Ectodermal cell (in vitro differentiated cells): ENCODE data around the gene PFKM.

ENCODE experiments used
- H3K27ac ChIP-seq: 2 replicates; pipeline ENCODE4 v1.7.0; 2013; ENCODE audit warnings: mild to moderate bottlenecking, low read depth, low read length; ENCODE audit not compliant: insufficient read depth, poor library complexity, severe bottlenecking
- H3K27me3 ChIP-seq: 2 replicates; pipeline ENCODE4 v1.7.0; 2013; ENCODE audit warnings: mild to moderate bottlenecking, low read length; ENCODE audit not compliant: insufficient read depth, control insufficient read depth, poor library complexity, severe bottlenecking
- H3K36me3 ChIP-seq: one replicate; pipeline ENCODE4 v1.7.0; 2013; ENCODE audit warnings: low read length; ENCODE audit not compliant: control insufficient read depth, insufficient read depth
- H3K4me1 ChIP-seq: one replicate; pipeline ENCODE4 v1.7.0; 2013; ENCODE audit warnings: low read length; ENCODE audit not compliant: control insufficient read depth, insufficient read depth
- H3K4me3 ChIP-seq: 2 replicates; pipeline ENCODE4 v1.7.0; 2013; ENCODE audit warnings: low read depth, low read length, control low read depth; ENCODE audit not compliant: insufficient read depth
- H3K9me3 ChIP-seq: 2 replicates; pipeline ENCODE4 v1.7.0; 2013; ENCODE audit warnings: mild to moderate bottlenecking, low read length, moderate library complexity; ENCODE audit not compliant: control insufficient read depth
- WGBS, 2 experiments: methylation state at CpG; one replicate each; pipeline ENCODE4 v1.1.7; 2013; ENCODE audit warnings: missing lambda C conversion rate in 2 of 2; 5-methylcytosine and 5-hydroxymethylcytosine counted together

The PFKM gene

DNA sequence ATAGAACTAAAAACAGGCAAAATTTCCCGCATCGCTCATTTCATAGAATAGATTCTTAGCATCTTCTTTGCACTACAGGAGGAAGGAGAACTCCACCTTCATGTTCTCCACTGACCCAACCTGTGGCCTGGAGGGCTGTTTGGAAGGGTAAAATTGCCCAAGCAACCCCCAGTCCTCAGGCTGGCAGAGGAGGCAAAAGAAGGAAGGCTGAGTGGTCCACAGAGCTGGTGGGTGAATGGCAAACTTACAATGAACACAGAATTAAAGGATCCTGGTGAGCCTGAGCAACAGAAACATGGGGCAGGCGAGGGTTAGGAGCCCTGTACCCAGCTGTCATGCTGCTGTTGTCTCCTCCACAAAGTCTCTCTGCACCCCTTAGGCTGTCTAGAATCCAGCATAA, 38.3 kb upstream of the PFKM start:
- Histone ChIP-seq H3K27ac (no peak overlapping the region), H3K9me3 (no peaks in the 10 kb centered on the region), H3K4me1 (no peaks in the 10 kb centered on the region), H3K4me3 (no peak overlapping the region), H3K36me3 (peaks cover 9% of the 10 kb centered on the region), H3K27me3 (no peaks in the 10 kb centered on the region)
- 95 to 98% methylated on average over 3 of the region's 3 CpGs for WGBS, 2 experiments

- Histone ChIP-seq H3K9me3 (no peaks in the 10 kb centered on the region), H3K27me3 (no peaks in the 10 kb centered on the region), H3K36me3 (peaks cover 18% of the 10 kb centered on the region), H3K27ac (no peak overlapping the region), H3K4me1 (no peaks in the 10 kb centered on the region), H3K4me3 (no peak overlapping the region)
- WGBS, 2 experiments: 100% methylated on average over 1 of the region's 1 CpG; no CpG with 5 or more reads in 1 of the 2 experiments
These were observed 35.1 kb upstream of the PFKM start for GRCh38 chr12:48084066-48084465.

DNA sequence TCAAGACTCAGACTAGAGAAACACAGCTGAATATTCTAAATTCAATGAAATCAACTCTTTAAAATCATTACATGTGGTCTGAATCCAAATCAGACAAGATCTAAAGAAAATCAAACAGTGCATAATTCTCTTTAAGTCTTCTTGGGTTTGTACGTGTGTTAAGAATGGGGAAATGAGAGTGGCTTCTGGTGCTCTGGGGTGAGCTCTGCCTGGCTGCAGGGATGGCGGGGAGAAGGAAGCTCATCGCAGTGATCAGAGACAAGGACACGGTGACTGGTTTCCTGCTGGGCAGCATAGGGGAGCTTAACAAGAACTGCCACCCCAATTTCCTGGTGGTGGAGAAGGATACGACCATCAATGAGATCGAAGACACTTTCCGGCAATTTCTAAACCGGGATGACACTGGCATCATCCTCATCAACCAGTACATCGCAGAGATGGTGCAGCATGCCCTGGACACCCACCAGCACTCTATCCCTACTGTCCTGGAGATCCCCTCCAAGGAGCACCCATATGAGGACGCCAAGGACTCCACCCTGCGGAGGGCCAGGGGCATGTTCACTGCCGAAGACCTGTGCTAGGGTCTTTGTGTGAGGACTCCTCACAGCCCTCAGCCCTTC, 34.2 kb upstream of the PFKM start:
- peaks cover 17% of the 10 kb centered on the region for H3K36me3 ChIP-seq
- WGBS, 2 experiments: 95% methylated on average over 12 of the region's 12 CpGs
- no peaks in the 10 kb centered on the region for H3K4me1 ChIP-seq

GRCh38 chr12:48086327-48086726, 32.8 kb upstream of the PFKM start:
- 90 to 100% methylated on average over 1 to 2 of the region's 3 CpGs for WGBS, 2 experiments

More for the DNA sequence above, 34.2 kb upstream of the PFKM start:
- H3K9me3 ChIP-seq: no peaks in the 10 kb centered on the region
- H3K27ac ChIP-seq: no peak overlapping the region
- no peak overlapping the region for H3K4me3 ChIP-seq
- no peaks in the 10 kb centered on the region for H3K27me3 ChIP-seq

GRCh38 chr12:48092611-48093010, 26.6 kb upstream of the PFKM start:
- H3K9me3 ChIP-seq: no peaks in the 10 kb centered on the region
- H3K36me3 ChIP-seq: peaks cover 10% of the 10 kb centered on the region
- H3K27me3 ChIP-seq: no peaks in the 10 kb centered on the region
- no peak overlapping the region for H3K4me3 ChIP-seq
- WGBS, 2 experiments: no CpG with 5 or more reads among the region's 1 CpG
- no peak overlapping the region for H3K27ac ChIP-seq
- H3K4me1 ChIP-seq: no peaks in the 10 kb centered on the region

More at GRCh38 chr12:48086327-48086726, 32.8 kb upstream of the PFKM start:
- H3K9me3 ChIP-seq: no peaks in the 10 kb centered on the region
- no peak overlapping the region for H3K27ac ChIP-seq
- H3K4me1 ChIP-seq: no peaks in the 10 kb centered on the region
- H3K27me3 ChIP-seq: no peaks in the 10 kb centered on the region
- H3K36me3 ChIP-seq: peaks cover 9% of the 10 kb centered on the region
- H3K4me3 ChIP-seq: no peak overlapping the region

DNA sequence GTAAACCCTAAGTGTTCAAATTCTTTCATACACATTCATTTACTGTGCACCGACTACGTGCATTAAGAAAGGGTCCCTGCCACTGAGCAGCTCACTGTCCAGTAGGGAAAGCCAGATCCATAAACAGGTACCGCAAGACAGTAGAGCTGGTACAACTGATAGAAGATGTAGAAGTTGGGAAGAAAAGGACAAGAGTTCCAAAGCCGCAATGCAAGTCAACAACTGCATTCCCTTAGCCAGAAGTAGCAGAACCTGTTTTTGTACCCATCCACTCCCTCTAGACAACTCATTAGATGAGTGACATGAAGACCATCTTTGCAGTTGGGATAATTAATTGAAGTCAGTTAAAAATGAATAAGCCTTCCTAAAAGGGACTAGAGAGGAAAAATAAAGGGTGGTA, 14.6 kb upstream of the PFKM start:
- peak overlapping the region; percentile 95 for H3K4me3 ChIP-seq
- peaks cover 6% of the 10 kb centered on the region for H3K4me1 ChIP-seq
- no peak overlapping the region for H3K27ac ChIP-seq
- H3K27me3 ChIP-seq: peaks cover 21% of the 10 kb centered on the region
- 89 to 93% methylated on average over 4 of the region's 4 CpGs for WGBS, 2 experiments
- no peaks in the 10 kb centered on the region for H3K9me3 ChIP-seq
- no peaks in the 10 kb centered on the region for H3K36me3 ChIP-seq

DNA sequence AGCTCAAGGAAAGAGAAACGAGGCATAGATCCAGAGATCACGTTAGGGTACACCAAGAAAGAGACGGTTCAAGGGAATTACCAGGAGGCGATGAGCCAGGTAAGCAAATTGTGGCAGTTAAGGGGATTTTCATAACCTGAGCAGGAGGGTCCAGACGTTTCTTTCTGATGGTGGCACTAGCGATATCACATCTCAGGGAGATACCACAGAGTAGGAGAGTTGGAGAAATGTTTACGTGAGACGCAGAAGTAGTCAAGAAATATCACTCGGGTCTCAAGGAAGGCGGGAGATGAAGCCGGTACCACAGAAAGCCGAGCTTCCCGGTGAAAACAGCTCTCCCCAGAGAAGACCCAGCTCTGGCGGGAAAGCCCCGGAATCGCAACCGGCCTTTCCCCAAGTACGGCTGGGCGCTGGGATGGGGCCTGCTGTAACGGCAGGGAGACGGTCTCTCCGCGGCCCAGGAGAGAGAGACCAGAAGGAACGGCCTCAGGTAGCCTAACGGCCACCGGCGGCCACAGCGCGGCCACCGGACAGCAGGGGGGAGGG, 13.8 kb upstream of the PFKM start:
- WGBS, 2 experiments: 0 to 1% methylated on average over 30 of the region's 30 CpGs
- Histone ChIP-seq H3K9me3 (no peaks in the 10 kb centered on the region), H3K27ac (peak overlapping the region; percentile 99), H3K4me1 (peaks cover 6% of the 10 kb centered on the region), H3K27me3 (peaks cover 29% of the 10 kb centered on the region), H3K36me3 (no peaks in the 10 kb centered on the region), H3K4me3 (peak overlapping the region; percentile 95)

DNA sequence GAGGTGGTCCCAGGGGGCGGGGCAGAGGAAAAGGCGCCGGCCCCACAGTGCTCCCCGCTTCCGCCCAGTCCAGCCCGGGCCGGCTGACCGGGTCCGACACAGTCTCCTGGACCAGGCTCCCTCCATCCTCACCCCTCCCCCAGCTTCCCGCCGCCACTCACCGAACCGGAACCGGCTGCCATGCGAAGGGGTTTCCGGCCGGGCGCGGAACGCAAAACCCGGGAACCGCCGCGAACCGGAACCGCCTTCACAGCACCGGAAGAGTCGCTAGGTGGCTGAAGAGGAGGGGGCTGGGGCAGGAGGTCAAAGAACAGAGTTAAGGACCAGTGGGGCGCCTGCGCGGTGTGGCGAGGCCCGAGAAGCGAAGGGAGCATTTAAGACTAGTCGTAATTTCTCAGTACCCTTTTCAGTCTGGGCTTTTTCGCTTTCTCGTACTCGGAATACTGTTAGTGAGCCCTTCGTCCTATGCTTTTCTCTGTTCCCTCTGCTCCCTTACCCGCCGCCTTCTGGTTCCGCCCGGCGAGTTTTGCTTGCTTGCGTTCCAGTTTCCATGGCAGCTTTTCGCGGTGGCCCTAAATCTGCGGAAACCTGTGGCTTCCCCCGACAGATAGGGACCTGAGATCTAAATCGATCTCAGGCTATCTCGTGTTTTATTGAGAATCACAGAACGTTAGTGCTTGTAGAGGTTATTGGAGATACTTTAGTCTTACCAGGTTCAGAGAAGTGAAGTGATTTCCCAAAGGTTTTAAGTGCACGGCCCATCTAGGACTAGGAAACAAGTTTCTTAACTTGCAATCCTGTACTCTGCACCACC, 13.1 kb upstream of the PFKM start, which contains the start of gene SENP1:
TSS of gene SENP1 (minus strand) at position 213 of the 814 bp plus-strand sequence. CDS start 4,607 bp downstream, outside the sequence.
- Histone ChIP-seq H3K4me3 (peak within 1 kb of the TSS; percentile 95), H3K4me1 (peaks cover 6% of the 10 kb centered on the region), H3K27me3 (peaks cover 32% of the 10 kb centered on the region), H3K9me3 (no peaks in the 10 kb centered on the region), H3K36me3 (no peaks in the 10 kb centered on the region), H3K27ac (peak within 1 kb of the TSS; percentile 99)
- 1 to 2% methylated on average over 53 of the region's 53 CpGs for WGBS, 2 experiments

DNA sequence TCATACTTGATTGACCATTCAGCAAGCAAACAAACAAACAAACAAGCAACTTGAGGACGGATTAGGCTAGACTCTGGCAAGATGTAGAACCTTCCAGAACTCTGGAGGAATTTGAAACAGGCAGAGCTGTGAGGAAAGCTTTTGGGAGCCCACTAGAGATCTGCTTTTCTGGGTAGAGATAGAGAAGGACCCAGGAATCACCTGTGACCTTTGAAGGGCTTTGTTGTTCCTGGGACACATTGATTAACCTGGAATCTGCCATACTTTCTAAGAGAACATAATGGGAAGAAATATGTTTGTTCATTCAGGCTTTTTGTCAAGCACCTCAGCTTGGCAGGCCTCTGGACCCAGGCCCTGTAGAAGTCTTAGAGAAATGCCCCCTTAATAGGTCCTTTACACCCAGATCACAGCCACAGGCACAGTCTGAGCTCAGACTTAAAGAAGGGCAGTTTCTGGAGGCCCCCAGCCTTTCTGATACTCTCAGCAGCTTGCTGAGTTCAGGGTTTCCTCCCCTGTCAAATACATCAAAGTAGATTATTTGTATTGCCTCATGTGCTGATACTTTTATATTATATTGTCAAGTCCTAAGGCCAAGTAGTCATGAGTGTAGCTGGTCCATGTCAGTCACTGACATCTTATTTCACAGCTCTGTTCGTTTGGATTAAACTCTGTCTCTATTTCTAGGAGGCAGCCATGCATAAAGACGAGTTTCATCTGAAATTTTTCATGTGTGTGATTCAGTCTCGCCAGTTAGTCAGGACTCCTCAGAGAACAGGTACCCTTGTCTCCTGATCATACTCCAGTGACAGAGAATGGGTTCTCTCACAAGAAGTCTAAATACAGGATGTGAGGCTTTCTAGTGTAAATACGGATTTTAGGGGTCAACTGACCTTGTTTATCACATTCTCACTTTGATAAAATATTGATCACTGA, 12.2 kb upstream of the PFKM start:
- peak overlapping the region; percentile 95 for H3K4me3 ChIP-seq
- peaks cover 32% of the 10 kb centered on the region for H3K27me3 ChIP-seq
- H3K4me1 ChIP-seq: peaks cover 6% of the 10 kb centered on the region
- H3K27ac ChIP-seq: peak overlapping the region; percentile 99
- WGBS, 2 experiments: 88 to 94% methylated on average over 5 of the region's 5 CpGs
- H3K36me3 ChIP-seq: no peaks in the 10 kb centered on the region
- no peaks in the 10 kb centered on the region for H3K9me3 ChIP-seq
